ENCODE measurements around the gene ALDOB.
A peak's percentile ranks its signal among the peaks of the same experiment; 100 is the strongest.

ALDOB gene

GRCh38 chr9:101455656-101456240, 20.2 kb upstream of the ALDOB start:
- no peak for DNase-seq

GRCh38 chr9:101453776-101454570, 18.4 kb upstream of the ALDOB start:
- DNase-seq: no peak

GRCh38 chr9:101451498-101451897, 15.9 kb upstream of the ALDOB start:
- DNase-seq: no peak

DNA sequence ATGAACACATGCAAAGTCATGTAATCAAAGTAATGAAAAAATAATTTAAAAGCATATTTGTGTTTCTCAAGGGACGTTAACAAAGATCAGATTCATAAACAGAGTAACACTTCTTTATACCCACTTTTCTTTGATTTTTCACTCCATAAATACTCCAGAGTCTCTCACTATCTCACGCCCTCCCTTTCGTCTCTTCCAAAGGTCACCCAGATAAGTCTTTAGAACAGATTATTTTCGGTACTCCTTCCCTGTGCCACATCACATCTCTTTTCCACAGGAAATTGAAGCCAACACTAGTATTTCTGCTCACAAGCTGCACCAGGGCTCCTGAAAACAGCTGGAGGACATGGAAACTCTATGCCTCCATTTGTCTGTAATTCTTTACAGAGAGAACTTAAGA, 15.4 kb upstream of the ALDOB start:
- DNase-seq: no peak

- DNase-seq: peak; percentile 9 to 18
These were observed 13.6 kb upstream of the ALDOB start for GRCh38 chr9:101449071-101449721.

DNA sequence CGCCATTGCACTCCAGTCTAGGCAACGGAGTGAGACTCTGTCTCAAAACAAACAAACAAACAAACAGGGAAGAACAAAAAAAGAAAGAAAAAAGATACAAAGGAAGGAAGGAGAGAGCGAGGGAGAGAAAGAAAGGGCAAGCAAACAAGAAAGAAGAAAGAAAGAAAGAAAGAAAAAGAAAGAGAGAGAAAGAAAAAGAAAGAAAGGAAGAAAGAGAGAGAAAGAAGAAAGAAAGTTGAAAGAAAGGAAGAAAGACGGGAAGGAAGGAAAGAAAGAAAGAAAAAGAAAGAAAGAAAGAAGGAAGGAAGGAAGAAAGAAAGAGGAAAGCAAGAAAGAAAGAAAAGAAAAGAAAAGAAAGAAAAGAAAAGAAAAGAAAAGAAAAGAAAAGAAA, 13.1 kb upstream of the ALDOB start:
- no peak for DNase-seq

DNA sequence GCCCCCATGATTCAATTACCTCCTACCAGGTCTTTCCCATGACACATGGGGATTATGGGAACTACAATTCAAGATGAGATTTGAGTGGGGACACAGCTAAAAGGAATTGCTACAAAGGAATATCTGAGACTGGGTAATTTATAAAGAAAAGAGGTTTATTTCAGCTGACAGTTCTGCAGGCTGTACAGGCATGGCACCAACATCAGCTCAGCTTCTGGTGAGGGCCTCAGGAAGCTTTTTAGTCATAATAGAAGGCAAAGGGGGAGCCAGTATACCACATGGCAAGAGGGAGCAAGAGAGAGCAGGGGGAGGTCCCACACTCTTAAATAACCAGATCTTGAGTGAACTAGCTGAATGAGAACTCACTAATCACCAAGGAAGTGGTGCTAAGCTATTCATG, 11.2 kb upstream of the ALDOB start:
- DNase-seq: no peak

DNA sequence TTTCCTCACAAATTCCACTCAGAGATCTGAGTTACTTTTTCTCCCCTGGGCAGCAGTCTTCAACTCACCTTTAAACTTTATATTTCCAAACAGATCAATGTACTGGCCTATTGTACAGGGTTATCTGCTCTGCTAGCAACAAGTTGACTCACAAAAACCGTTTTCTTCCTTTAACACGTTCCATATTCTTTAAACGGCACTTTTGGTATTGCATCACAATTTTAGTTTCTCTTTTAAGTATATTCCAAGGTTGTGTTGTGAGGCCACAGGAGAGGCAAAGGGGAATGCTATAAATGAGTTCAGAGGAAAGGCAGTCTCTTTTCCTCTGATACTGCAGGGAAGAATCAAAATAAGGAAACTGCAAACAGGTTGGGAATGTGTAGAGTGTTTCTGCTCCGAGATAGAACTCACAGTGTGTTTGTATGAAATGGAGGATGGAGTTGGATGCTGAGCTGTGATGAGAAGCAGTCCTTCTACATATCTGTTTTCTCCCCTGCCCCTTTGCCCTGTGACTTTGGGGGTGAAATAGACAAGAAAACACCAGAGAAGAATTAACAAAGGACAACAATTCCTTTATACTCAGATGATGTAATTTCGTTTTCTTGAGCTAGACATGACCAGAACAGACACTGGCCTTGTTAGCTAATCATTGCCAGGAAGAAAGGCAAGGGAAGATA, 9.9 kb upstream of the ALDOB start:
- no peak for DNase-seq

DNA sequence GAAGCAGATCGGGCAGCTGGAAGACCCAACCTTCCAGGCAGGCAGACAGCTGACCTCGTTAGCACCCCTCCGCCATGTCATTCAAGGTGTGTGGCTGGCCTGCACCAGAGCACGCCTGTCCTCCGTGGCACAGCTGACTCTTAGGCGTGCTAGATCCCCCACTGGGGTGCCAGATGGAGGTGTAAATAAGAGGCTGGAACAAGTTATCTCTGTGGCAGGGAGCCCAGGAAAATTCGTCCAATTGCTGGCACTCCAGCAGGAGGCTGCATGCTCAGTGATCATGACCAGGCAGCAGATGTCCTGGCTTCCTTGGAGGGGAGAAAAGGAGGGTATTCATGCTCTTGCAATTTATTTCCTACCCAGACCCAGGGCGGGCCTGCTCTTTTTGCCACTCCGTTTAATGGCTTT, 7.8 kb upstream of the ALDOB start:
- no peak for DNase-seq

DNA sequence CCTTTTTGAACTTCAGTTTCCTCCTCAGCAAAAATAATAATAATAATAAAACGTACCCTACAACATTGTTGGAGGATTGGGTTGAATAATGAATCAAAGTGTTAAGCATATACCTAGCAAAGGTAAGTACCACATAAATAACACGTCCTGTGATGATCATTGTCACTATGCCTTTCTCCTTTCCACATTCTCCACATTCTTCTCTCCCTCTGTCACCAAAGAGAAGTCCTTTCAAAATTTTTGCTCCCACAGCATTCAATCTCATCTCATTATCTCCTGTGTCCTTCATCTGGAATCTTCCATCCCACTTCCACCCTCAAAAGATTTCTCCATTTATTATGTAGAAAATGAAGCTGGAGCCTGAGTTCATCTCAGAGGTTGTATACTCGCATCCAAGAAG, 7.2 kb upstream of the ALDOB start:
- no peak for DNase-seq

DNA sequence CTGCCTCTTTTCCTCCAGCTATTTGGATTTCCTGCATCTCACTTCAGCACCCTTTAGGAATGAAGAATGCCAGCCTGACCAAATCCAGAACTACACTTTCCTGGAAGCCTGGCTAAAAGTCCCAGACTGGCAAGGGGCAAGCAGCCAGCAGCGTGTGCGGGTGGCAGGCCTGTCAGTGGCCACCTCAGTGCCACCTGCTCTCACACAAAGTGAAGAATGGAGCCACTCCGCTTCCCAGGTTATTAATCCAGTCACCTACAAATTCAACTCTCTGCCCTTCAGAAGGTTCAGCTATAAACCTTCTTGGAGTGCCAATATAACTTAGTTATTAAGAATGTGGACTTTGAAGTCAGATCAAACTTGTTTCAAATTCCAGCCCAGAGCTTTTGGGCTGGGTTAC, 6.7 kb upstream of the ALDOB start:
- DNase-seq: no peak

GRCh38 chr9:101440714-101441230, 5.2 kb upstream of the ALDOB start:
- no peak for DNase-seq

DNA sequence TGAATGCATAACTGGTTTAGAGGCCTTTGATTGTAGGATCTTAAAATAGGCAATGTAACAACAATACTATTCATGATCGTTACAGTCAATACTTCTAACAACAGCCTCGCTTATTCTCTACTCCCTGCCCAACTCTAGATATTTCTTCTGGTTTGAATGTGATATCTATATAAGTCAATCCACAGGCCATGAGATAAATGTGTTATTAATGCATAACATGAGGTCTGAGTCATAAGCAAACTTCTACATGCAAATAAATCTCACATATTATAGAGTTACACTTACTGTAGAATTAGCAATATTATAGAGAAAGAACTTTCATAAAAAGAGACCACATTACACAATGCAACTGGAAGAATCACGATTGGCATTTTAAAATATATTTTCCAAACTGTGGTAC, 2.9 kb upstream of the ALDOB start:
- no peak for DNase-seq

DNA sequence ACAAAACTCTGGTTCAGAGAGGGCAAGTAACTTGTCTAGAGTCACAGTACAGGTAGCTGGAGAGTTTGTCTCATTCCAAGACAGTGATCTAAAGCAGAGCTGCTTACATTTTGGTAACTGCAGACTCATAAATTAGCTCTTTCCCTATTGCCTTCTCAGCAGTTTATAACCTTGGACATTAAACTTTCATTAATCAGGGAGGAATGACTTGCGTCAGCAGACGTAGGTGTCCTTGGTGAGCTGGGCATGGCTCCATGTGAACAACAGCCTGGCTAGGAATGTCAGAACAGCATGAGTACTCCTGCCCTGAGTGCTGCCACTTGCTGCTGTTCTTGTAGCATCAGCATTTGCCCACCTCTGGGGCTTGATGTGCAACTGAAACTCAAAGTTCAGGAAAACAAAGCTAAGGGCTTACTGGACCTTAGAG, 2.2 kb upstream of the ALDOB start:
- DNase-seq: no peak

DNA sequence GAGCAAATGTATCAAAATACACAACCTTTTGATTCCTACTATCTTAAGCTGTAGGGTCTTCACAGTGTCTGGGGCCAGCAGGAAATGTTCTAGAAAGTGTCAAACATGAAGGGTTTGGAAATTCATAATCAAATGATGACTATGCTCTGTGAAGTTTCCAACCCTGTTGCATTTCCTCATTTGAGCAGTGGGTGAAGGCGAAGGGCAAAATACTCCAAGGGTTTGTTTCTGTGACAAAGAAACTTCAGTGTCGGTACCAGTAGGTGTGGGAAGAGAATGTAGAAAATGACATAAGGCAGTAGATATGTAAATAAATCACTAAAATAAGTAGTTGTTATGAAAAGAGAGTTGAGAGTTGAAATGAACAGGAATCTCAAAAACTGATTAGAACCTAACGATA, 576 bp downstream of the ALDOB start:
- no peak for DNase-seq

DNA sequence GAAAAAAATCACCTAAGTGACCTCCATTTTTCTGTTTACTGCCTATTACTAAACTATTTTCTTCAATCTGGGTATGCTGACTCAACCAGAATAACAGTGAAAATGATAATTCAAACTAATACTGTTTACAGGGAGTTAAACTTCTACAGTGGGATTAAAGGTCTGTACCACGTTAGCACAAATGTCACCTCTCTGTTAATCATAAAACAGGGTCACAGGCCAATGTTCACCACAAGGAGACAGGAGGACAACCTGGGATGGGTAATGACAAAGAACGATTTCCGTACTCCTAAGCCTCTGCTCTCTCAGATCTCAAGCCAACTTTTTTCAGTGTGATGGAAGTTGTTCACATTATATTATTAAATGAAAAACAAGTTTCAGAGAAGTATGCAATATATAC, 2.3 kb downstream of the ALDOB start:
- no peak for DNase-seq

GRCh38 chr9:101432740-101433139, 2.8 kb downstream of the ALDOB start:
- DNase-seq: no peak

- no peak for DNase-seq
These were observed 3.4 kb downstream of the ALDOB start for GRCh38 chr9:101432171-101432570.

DNA sequence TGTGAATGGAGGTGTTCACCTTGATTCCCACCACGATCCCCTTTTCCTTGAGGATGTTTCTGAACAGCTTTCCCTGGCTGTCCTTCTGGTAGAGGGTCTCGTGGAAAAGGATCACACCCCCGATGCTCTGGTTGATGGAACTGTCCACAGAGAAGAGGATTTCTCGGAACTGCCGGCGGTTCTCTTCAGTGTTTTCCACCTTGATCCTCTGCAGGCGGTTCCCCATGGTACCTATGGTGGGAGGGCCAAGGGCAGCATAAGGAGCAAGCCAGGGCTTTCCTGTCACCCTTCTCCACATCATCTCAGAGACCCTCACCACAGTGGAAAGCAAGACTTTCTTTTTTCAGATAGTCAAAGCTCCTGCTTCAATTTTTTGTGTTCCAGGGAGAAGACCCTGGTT, 5.8 kb downstream of the ALDOB start:
- no peak for DNase-seq

DNA sequence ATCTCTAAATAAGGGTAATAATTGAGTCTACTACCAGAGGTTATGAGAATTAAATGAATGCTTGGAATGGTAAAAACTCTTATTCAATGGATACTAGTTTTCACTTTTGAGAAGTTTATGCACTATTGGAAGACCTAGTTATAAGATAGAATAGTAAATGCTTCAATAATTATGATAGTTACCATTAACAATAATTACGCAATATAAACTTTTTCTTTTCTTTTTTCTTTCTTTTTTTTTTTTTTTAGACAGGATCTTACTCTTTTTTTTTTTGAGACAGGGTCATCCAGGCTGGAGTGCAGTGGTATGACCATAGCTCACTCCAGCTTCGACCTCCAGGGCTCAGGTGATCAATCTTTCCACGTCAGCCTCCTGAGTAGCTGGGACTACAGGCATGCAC, 6.7 kb downstream of the ALDOB start:
- no peak for DNase-seq

GRCh38 chr9:101427957-101428655, 7.5 kb downstream of the ALDOB start:
- no peak for DNase-seq

DNA sequence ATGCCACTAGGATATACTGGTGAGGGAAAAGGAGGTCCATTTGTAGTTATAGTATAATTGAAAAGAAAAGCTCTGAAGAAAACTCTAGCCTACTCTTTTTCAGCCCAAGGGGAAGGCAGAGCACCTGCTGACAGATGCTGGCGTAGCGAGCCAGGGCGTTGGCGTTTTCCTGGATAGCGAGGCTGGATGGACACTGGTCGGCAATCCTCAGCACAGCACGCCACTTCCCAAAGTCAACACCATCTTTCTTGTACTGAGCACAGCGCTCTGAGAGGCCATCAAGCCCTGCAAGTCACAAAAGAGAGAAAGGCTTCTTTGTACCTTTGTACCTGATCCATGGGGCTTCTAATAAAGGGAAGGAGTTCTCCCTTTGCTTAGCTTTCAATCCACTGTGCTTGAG, 8.2 kb downstream of the ALDOB start:
- DNase-seq: no peak

DNA sequence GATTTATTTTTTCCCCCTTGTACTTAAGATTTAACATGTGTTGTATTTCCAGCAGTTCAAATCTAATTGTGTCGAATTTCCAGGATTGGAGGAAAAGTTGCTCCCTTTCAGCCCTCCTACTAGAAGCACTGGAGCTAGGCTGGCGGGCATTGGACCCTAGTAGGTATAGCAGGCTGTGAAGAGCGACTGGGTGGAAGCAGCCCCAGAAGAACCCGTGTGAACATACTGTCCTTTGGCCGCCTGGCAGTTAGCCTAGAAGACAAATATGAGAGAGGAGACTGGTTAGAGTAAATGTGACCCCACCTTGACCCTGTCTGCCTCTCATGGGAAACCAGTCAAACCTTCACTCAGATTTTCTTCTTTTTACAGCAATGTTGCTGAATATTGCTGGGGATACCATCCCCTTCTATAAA, 13.9 kb downstream of the ALDOB start:
- no peak for DNase-seq

Measured in activated CD4-positive, alpha-beta T cell treated with anti-CD3 and anti-CD28 coated beads, Interleukin-2, amount 50 U/mL, for 4 hours (primary cell).